ENCODE data around the gene TMEM45A. TPM values are rescaled to one million over a fixed set of nuclear protein-coding genes. Genes with fewer than 3 reads are reported as not detected.
"Not testable (repeated sequence)": the region's sequence is repeated elsewhere in the genome, so short reads cannot be mapped to it uniquely, and the experiment has no call there.

TMEM45A gene
- total RNA-seq, 1 experiment from 2014 or later = 0.11 TPM

DNA sequence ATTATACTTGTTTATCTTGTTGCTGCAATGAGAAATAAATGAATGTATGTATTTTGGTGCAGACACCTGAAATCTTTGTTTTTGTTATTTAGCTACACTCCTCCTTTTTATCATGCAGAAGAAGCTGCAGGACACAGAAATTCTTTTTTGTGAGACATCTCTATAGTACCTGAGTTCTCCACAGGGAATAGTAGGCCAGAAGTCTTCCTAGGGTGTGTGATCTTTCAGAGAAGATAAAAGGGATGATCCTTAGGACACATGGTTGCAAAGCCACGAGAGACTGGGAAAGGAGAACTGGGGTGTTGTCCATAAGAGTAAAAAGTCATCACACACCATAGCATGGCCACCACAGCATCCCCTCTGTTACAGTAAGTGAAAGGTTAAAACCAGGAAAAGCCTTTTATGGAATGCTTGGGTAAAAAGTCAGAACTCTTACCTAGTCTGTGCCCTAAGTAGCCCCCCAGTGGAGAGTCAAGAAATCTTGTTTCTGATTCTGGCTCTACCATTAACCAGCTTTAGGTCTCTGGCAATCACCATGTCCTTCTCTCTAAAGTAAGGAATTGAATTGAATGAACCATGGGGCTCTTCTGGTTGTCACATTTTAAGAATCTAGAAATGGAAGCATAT lies 85.1 kb downstream of the TMEM45A start:
- H3K9ac ChIP-seq (ENCODE audit: low read length) = no peak overlapping the region
- no peaks in the 10 kb centered on the region for H3K36me3 ChIP-seq (ENCODE audit: insufficient read depth, low read length)
- H3K27me3 ChIP-seq (ENCODE audit: low read length) = no peaks in the 10 kb centered on the region
- no peaks in the 10 kb centered on the region for H3K9me2 ChIP-seq (replicated peaks; ENCODE audit: insufficient read depth, low read length)
- H2AFZ ChIP-seq (ENCODE audit: low read length) = no peak overlapping the region
- no peaks in the 10 kb centered on the region for H3K9me3 ChIP-seq (ENCODE audit: low read length)
- no peaks in the 10 kb centered on the region for H4K20me1 ChIP-seq (ENCODE audit: insufficient read depth, low read depth, low read length)
- no peak overlapping the region for H3K27ac ChIP-seq (ENCODE audit: low read length)
- no peaks in the 10 kb centered on the region for H3K4me1 ChIP-seq (ENCODE audit: low read length)
- no peak overlapping the region for H3K4me2 ChIP-seq (ENCODE audit: low read depth, low read length, poor library complexity, severe bottlenecking)
- no peak for DNase-seq
- H3K79me2 ChIP-seq (ENCODE audit: low read length) = no peaks in the 10 kb centered on the region
- H3K4me3 ChIP-seq (ENCODE audit: low read length) = no peak overlapping the region

DNA sequence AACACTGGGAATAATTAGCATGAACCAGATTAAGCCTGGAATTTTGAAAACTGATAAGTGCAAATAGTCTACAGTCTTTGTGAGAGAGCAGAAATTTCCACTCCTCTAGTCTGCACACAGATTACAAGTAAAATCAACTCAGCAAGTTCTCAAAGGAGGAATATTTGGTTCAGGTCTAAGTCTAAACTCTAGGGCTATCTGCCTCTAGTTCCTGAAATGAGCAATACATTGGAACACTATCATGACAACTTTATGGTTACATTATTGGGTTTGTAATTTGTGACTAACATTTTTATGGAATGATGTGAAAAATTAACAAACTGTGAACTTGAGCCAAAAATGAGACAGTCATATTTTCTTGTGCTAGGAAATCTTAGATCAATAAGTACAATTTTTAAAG lies 86.2 kb downstream of the TMEM45A start:
- H3K4me3 ChIP-seq (ENCODE audit: low read length) = no peak overlapping the region
- no peak overlapping the region for H3K27ac ChIP-seq (ENCODE audit: low read length)
- no peaks in the 10 kb centered on the region for H4K20me1 ChIP-seq (ENCODE audit: insufficient read depth, low read depth, low read length)
- H3K36me3 ChIP-seq (ENCODE audit: insufficient read depth, low read length) = no peaks in the 10 kb centered on the region
- H3K9ac ChIP-seq (ENCODE audit: low read length) = no peak overlapping the region
- no peak for DNase-seq
- H3K4me2 ChIP-seq (ENCODE audit: low read depth, low read length, poor library complexity, severe bottlenecking) = no peak overlapping the region
- H2AFZ ChIP-seq (ENCODE audit: low read length) = no peak overlapping the region
- H3K79me2 ChIP-seq (ENCODE audit: low read length) = no peaks in the 10 kb centered on the region
- H3K27me3 ChIP-seq (ENCODE audit: low read length) = no peaks in the 10 kb centered on the region
- H3K9me2 ChIP-seq (replicated peaks; ENCODE audit: insufficient read depth, low read length) = no peaks in the 10 kb centered on the region
- no peaks in the 10 kb centered on the region for H3K9me3 ChIP-seq (ENCODE audit: low read length)
- H3K4me1 ChIP-seq (ENCODE audit: low read length) = no peaks in the 10 kb centered on the region

GRCh38 chr3:100580147-100580546 lies 87.7 kb downstream of the TMEM45A start:
- no peak overlapping the region for H3K4me3 ChIP-seq (ENCODE audit: low read length)

GRCh38 chr3:100581650-100582049 lies 89.2 kb downstream of the TMEM45A start:
- H3K4me1 ChIP-seq (ENCODE audit: low read length) = no peaks in the 10 kb centered on the region
- no peak overlapping the region for H3K4me2 ChIP-seq (ENCODE audit: low read depth, low read length, poor library complexity, severe bottlenecking)
- no peaks in the 10 kb centered on the region for H3K9me2 ChIP-seq (replicated peaks; ENCODE audit: insufficient read depth, low read length)
- no peaks in the 10 kb centered on the region for H3K9me3 ChIP-seq (ENCODE audit: low read length)
- H3K36me3 ChIP-seq (ENCODE audit: insufficient read depth, low read length) = no peaks in the 10 kb centered on the region
- H3K27me3 ChIP-seq (ENCODE audit: low read length) = no peaks in the 10 kb centered on the region
- no peak overlapping the region for H3K27ac ChIP-seq (ENCODE audit: low read length)
- H2AFZ ChIP-seq (ENCODE audit: low read length) = no peak overlapping the region
- no peaks in the 10 kb centered on the region for H3K79me2 ChIP-seq (ENCODE audit: low read length)
- no peak overlapping the region for H3K9ac ChIP-seq (ENCODE audit: low read length)
- DNase-seq = no peak
- no peaks in the 10 kb centered on the region for H4K20me1 ChIP-seq (ENCODE audit: insufficient read depth, low read depth, low read length)
- no peak overlapping the region for H3K4me3 ChIP-seq (ENCODE audit: low read length)

More at GRCh38 chr3:100580147-100580546, 87.7 kb downstream of the TMEM45A start:
- Histone ChIP-seq H3K4me2 (ENCODE audit: low read depth, low read length, poor library complexity, severe bottlenecking) (no peak overlapping the region), H3K27ac (ENCODE audit: low read length) (no peak overlapping the region), H3K79me2 (ENCODE audit: low read length) (no peaks in the 10 kb centered on the region), H4K20me1 (ENCODE audit: insufficient read depth, low read depth, low read length) (no peaks in the 10 kb centered on the region), H3K36me3 (ENCODE audit: insufficient read depth, low read length) (no peaks in the 10 kb centered on the region), H3K27me3 (ENCODE audit: low read length) (no peaks in the 10 kb centered on the region), H3K4me1 (ENCODE audit: low read length) (no peaks in the 10 kb centered on the region), H2AFZ (ENCODE audit: low read length) (no peak overlapping the region), H3K9me3 (ENCODE audit: low read length) (no peaks in the 10 kb centered on the region), H3K9ac (ENCODE audit: low read length) (no peak overlapping the region), H3K9me2 (replicated peaks; ENCODE audit: insufficient read depth, low read length) (no peaks in the 10 kb centered on the region)
- no peak for DNase-seq

DNA sequence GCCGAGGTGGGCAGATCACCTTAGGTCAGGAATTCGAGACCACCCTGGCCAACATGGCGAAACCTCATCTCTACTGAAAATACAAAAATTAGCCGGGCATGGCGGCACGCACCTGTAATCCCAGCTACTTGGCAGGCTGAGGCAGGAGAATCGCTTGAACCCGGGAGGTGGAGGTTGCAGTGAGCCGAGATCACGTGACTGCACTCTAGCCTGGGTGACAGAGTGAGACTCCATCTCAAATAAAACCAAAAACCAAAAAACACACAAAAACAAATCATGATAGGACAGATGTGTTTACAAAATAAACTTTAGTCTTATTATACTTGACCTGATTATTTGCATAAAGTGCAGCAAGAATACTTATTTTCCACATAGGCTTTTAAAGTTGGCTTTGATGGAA lies 89.7 kb downstream of the TMEM45A start:
- not testable (repeated sequence) for H3K9ac ChIP-seq (ENCODE audit: low read length); DNase-seq; H3K4me1 ChIP-seq (ENCODE audit: low read length); H2AFZ ChIP-seq (ENCODE audit: low read length); H3K9me3 ChIP-seq (ENCODE audit: low read length); H3K36me3 ChIP-seq (ENCODE audit: insufficient read depth, low read length); H3K27ac ChIP-seq (ENCODE audit: low read length); H3K4me2 ChIP-seq (ENCODE audit: low read depth, low read length, poor library complexity, severe bottlenecking); H3K4me3 ChIP-seq (ENCODE audit: low read length); H3K79me2 ChIP-seq (ENCODE audit: low read length); H3K9me2 ChIP-seq (replicated peaks; ENCODE audit: insufficient read depth, low read length); H4K20me1 ChIP-seq (ENCODE audit: insufficient read depth, low read depth, low read length); H3K27me3 ChIP-seq (ENCODE audit: low read length)

DNA sequence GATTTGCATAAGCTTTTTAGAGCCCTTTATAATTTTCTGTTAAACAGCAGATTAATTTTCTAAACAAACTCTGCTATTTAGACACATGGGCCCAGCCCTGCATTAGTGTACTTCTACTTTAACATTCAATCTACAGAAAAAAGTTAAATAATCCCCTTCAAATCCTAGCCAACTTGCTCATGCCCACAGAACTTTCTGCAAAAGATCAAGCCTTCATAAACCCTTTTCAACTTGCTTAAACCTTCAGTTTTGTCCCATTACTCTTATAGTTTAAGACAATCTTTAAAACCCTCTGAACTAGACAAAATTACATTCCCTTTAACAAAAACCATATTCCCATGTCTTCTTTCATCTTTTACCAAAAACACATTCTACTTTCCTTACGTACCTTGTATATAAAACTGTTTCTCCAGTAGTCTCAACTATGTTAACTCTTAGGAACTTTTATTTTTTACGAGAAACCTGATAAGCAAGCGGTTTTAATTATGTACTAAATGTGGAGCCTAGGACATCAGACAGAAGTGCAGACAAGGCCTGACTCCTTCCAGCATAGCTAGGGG lies 91.8 kb downstream of the TMEM45A start:
- Histone ChIP-seq H3K4me3 (ENCODE audit: low read length) (no peak overlapping the region), H3K9me3 (ENCODE audit: low read length) (no peaks in the 10 kb centered on the region), H3K27me3 (ENCODE audit: low read length) (no peaks in the 10 kb centered on the region), H3K79me2 (ENCODE audit: low read length) (no peaks in the 10 kb centered on the region), H2AFZ (ENCODE audit: low read length) (no peak overlapping the region), H3K9ac (ENCODE audit: low read length) (no peak overlapping the region), H3K36me3 (ENCODE audit: insufficient read depth, low read length) (no peaks in the 10 kb centered on the region), H3K4me2 (ENCODE audit: low read depth, low read length, poor library complexity, severe bottlenecking) (no peak overlapping the region), H4K20me1 (ENCODE audit: insufficient read depth, low read depth, low read length) (no peaks in the 10 kb centered on the region), H3K4me1 (ENCODE audit: low read length) (no peaks in the 10 kb centered on the region), H3K27ac (ENCODE audit: low read length) (no peak overlapping the region), H3K9me2 (replicated peaks; ENCODE audit: insufficient read depth, low read length) (no peaks in the 10 kb centered on the region)
- DNase-seq = no peak

DNA sequence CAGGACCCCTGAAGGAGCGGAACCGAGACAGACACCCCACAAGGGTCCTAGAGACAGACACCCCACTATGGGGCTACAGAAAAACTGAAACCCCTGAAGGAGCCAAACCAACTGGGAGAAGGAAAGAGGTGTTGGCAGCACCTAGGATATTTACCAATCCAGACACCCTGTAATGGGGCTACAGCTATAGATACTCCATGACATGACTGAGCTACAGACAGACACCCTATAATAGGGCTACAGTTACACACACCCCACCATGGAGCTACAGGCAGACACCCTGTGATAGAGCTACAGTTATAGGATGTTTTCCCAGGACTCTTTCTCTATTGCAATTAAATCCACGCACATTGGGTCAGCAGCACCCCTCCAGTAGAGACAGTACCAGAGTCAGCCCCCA lies 94.4 kb downstream of the TMEM45A start:
- peaks cover 5% of the 10 kb centered on the region for H3K4me1 ChIP-seq (ENCODE audit: low read length)
- no peak for DNase-seq
- no peaks in the 10 kb centered on the region for H3K9me3 ChIP-seq (ENCODE audit: low read length)
- no peak overlapping the region for H2AFZ ChIP-seq (ENCODE audit: low read length)
- no peaks in the 10 kb centered on the region for H3K27me3 ChIP-seq (ENCODE audit: low read length)
- no peak overlapping the region for H3K27ac ChIP-seq (ENCODE audit: low read length)
- no peak overlapping the region for H3K4me2 ChIP-seq (ENCODE audit: low read depth, low read length, poor library complexity, severe bottlenecking)
- H3K9me2 ChIP-seq (replicated peaks; ENCODE audit: insufficient read depth, low read length) = no peaks in the 10 kb centered on the region
- H3K36me3 ChIP-seq (ENCODE audit: insufficient read depth, low read length) = no peaks in the 10 kb centered on the region
- no peak overlapping the region for H3K9ac ChIP-seq (ENCODE audit: low read length)
- no peaks in the 10 kb centered on the region for H4K20me1 ChIP-seq (ENCODE audit: insufficient read depth, low read depth, low read length)
- H3K4me3 ChIP-seq (ENCODE audit: low read length) = no peak overlapping the region
- no peaks in the 10 kb centered on the region for H3K79me2 ChIP-seq (ENCODE audit: low read length)

DNA sequence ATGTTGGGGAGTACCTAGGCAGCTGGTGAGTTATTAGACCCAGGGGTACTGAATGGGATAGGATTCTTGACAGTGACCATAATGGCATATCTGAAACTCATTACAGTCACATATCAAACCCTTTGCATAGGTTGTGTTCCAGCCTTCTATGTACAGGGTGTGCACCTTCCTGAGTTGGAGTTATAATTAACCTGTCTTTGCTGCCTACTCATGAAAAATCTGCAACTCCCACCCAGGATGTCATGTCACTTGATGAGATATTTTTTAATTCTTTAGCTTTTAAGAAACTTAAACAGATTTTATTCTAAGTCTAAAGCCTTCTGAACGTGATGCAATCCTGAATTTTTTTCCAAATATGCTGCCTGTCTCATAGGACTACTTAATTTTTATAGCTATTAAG lies 95.8 kb downstream of the TMEM45A start:
- no peaks in the 10 kb centered on the region for H3K36me3 ChIP-seq (ENCODE audit: insufficient read depth, low read length)
- H2AFZ ChIP-seq (ENCODE audit: low read length) = no peak overlapping the region
- no peak overlapping the region for H3K4me3 ChIP-seq (ENCODE audit: low read length)
- no peaks in the 10 kb centered on the region for H3K9me2 ChIP-seq (replicated peaks; ENCODE audit: insufficient read depth, low read length)
- H3K4me2 ChIP-seq (ENCODE audit: low read depth, low read length, poor library complexity, severe bottlenecking) = no peak overlapping the region
- H3K27me3 ChIP-seq (ENCODE audit: low read length) = no peaks in the 10 kb centered on the region
- H3K9me3 ChIP-seq (ENCODE audit: low read length) = no peaks in the 10 kb centered on the region
- no peaks in the 10 kb centered on the region for H3K79me2 ChIP-seq (ENCODE audit: low read length)
- H3K9ac ChIP-seq (ENCODE audit: low read length) = no peak overlapping the region
- H3K4me1 ChIP-seq (ENCODE audit: low read length) = peaks cover 5% of the 10 kb centered on the region
- H3K27ac ChIP-seq (ENCODE audit: low read length) = no peak overlapping the region
- no peaks in the 10 kb centered on the region for H4K20me1 ChIP-seq (ENCODE audit: insufficient read depth, low read depth, low read length)
- no peak for DNase-seq

All from Karpas-422 (cell line).